HEK293T (cell line): ENCODE measurements around the gene SATB1.

Source experiments
- CTCF ChIA-PET: fragments of 350-600 bp; formaldehyde crosslinking; extraction: SDS; loops from one replicate; lab custom pipeline; 2021; ENCODE audit warnings: antibody characterized with exemption, inconsistent platforms; lab: Yijun Ruan, JAX
- POLR2A ChIA-PET: fragments of 350-600 bp; formaldehyde crosslinking; extraction: SDS; loops from one replicate; lab custom pipeline; 2020; ENCODE audit warnings: antibody characterized with exemption, inconsistent platforms; lab: Yijun Ruan, JAX
- DNase-seq: peaks from one replicate; pipeline ENCODE4 v3.0.0; 2012; ENCODE audit warnings: mixed read lengths; ENCODE audit errors: extremely low spot score
- ARNT ChIP-seq: fragments of 450-650 bp; IDR thresholded peaks from 2 replicates; pipeline ENCODE4 v1.6.1; 2017; ENCODE audit warnings: mild to moderate bottlenecking
- BHLHE40 ChIP-seq: fragments of 450-650 bp; IDR thresholded peaks from 2 replicates; pipeline ENCODE4 v1.6.1; 2016; ENCODE audit warnings: mild to moderate bottlenecking, moderate library complexity, borderline replicate concordance
- CTBP1 ChIP-seq: fragments of 450-650 bp; IDR thresholded peaks from 2 replicates; pipeline ENCODE4 v1.6.1; 2016; ENCODE audit warnings: borderline replicate concordance
- ELF4 ChIP-seq: fragments of 450-650 bp; IDR thresholded peaks from 2 replicates; pipeline ENCODE4 v1.6.1; 2017; ENCODE audit warnings: antibody characterized with exemption
- FOXA1 ChIP-seq: fragments of 450-650 bp; IDR thresholded peaks from 2 replicates; pipeline ENCODE4 v1.6.1; 2016; ENCODE audit warnings: mild to moderate bottlenecking
- FOXK2 ChIP-seq: fragments of 450-650 bp; IDR thresholded peaks from 2 replicates; pipeline ENCODE4 v1.6.1; 2016; ENCODE audit warnings: mild to moderate bottlenecking
- FOXM1 ChIP-seq: fragments of 450-650 bp; IDR thresholded peaks from 2 replicates; pipeline ENCODE4 v1.6.1; 2017; ENCODE audit warnings: mild to moderate bottlenecking, borderline replicate concordance
- HDGF ChIP-seq: fragments of 450-650 bp; IDR thresholded peaks from 2 replicates; pipeline ENCODE4 v1.6.1; 2017; ENCODE audit warnings: antibody characterized with exemption, borderline replicate concordance
- L3MBTL2 ChIP-seq: fragments of 450-650 bp; conservative IDR thresholded peaks from 2 replicates; pipeline ENCODE4 v1.6.1; 2016; ENCODE audit warnings: mild to moderate bottlenecking
- LEF1 ChIP-seq: fragments of 450-650 bp; IDR thresholded peaks from 2 replicates; pipeline ENCODE4 v1.6.1; 2017; ENCODE audit warnings: mild to moderate bottlenecking, borderline replicate concordance
- NFRKB ChIP-seq: fragments of 450-650 bp; IDR thresholded peaks from 2 replicates; pipeline ENCODE4 v1.6.1; 2016; ENCODE audit warnings: mild to moderate bottlenecking, moderate library complexity
- PKNOX1 ChIP-seq: fragments of 450-650 bp; IDR thresholded peaks from 2 replicates; pipeline ENCODE4 v1.6.1; 2016
- SP1 ChIP-seq: fragments of 450-650 bp; IDR thresholded peaks from 2 replicates; pipeline ENCODE4 v1.6.1; 2017
- SUZ12 ChIP-seq: fragments of 450-650 bp; IDR thresholded peaks from 2 replicates; pipeline ENCODE4 v1.6.1; 2016; ENCODE audit warnings: mild to moderate bottlenecking
- TARDBP ChIP-seq: fragments of 450-650 bp; IDR thresholded peaks from 2 replicates; pipeline ENCODE4 v1.6.1; 2016
- ZNF384 ChIP-seq: fragments of 450-650 bp; IDR thresholded peaks from 2 replicates; pipeline ENCODE4 v1.6.1; 2016

Gene SATB1

GRCh38 chr3:18354701-18355100 lies 70.4 kb downstream of the SATB1 start:
- DNase-seq, result no peak
- ChIA-PET POLR2A (no interaction called here), CTCF (interaction anchor here (0.7 kb wide), 1 partner anchor 47 kb away, joined by 4 read pairs; no protein-coding TSS in a partner anchor)
- TF ChIP-seq L3MBTL2, result no peak
- TF ChIP-seq SUZ12, result no peak
- no peak for TF ChIP-seq BHLHE40
- TF ChIP-seq LEF1, result no peak

GRCh38 chr3:18351823-18352744 lies 73.1 kb downstream of the SATB1 start:
- CTCF ChIA-PET, result no interaction called here
- DNase-seq, result no peak
- no peak for TF ChIP-seq ELF4
- TF ChIP-seq SUZ12, result no peak
- no peak for TF ChIP-seq HDGF
- no peak for TF ChIP-seq BHLHE40
- no peak for TF ChIP-seq CTBP1
- TF ChIP-seq ZNF384, result no peak
- no peak for TF ChIP-seq PKNOX1
- TF ChIP-seq NFRKB, result no peak
- TF ChIP-seq FOXM1, result no peak
- TF ChIP-seq ARNT, result no peak
- no peak for TF ChIP-seq FOXK2
- TF ChIP-seq LEF1, result no peak
- TF ChIP-seq L3MBTL2, result no peak
- no peak for TF ChIP-seq SP1
- no peak for TF ChIP-seq TARDBP
- TF ChIP-seq FOXA1, result no peak
- POLR2A ChIA-PET, result no interaction called here

GRCh38 chr3:18351069-18351628 lies 74.0 kb downstream of the SATB1 start:
- TF ChIP-seq LEF1 (no peak), FOXA1 (no peak), HDGF (no peak), NFRKB (no peak), ELF4 (no peak), FOXM1 (no peak), TARDBP (no peak), L3MBTL2 (no peak), ARNT (no peak), BHLHE40 (no peak), PKNOX1 (no peak), SP1 (no peak), FOXK2 (no peak), SUZ12 (no peak), ZNF384 (no peak), CTBP1 (no peak)
- ChIA-PET POLR2A (no interaction called here), CTCF (interaction anchor here (0.8 kb wide), 1 partner anchor 33 kb away, joined by 3 read pairs; no protein-coding TSS in a partner anchor)
- no peak for DNase-seq

GRCh38 chr3:18349197-18349798 lies 75.8 kb downstream of the SATB1 start:
- no peak for TF ChIP-seq SP1
- no peak for TF ChIP-seq ELF4
- no peak for TF ChIP-seq LEF1
- no peak for TF ChIP-seq CTBP1
- TF ChIP-seq NFRKB, result no peak
- no peak for TF ChIP-seq FOXM1
- TF ChIP-seq ZNF384, result no peak
- no peak for TF ChIP-seq BHLHE40
- TF ChIP-seq FOXA1, result no peak
- TF ChIP-seq TARDBP, result no peak
- TF ChIP-seq L3MBTL2, result no peak
- no peak for TF ChIP-seq PKNOX1
- no peak for TF ChIP-seq HDGF
- TF ChIP-seq SUZ12, result no peak
- TF ChIP-seq FOXK2, result no peak
- TF ChIP-seq ARNT, result no peak
- DNase-seq, result no peak
- POLR2A ChIA-PET, result no interaction called here
- CTCF ChIA-PET, result no interaction called here

- ChIA-PET POLR2A (no interaction called here), CTCF (no interaction called here)
- TF ChIP-seq L3MBTL2 (no peak), ZNF384 (no peak), PKNOX1 (no peak), SP1 (no peak), ARNT (no peak), FOXA1 (no peak), LEF1 (no peak), BHLHE40 (no peak), SUZ12 (no peak), NFRKB (no peak)
- DNase-seq, result no peak
Measured at GRCh38 chr3:18346097-18346496, 79.0 kb downstream of the SATB1 start.
